Measurements from ENCODE around the gene HELT. TPM values are rescaled to one million over a fixed set of nuclear protein-coding genes. Genes with fewer than 3 reads are reported as not detected.

Gene HELT
- total and polyA plus RNA-seq, 2 of the 4 experiments (the other 2 are of a cell fraction) = not detected

DNA sequence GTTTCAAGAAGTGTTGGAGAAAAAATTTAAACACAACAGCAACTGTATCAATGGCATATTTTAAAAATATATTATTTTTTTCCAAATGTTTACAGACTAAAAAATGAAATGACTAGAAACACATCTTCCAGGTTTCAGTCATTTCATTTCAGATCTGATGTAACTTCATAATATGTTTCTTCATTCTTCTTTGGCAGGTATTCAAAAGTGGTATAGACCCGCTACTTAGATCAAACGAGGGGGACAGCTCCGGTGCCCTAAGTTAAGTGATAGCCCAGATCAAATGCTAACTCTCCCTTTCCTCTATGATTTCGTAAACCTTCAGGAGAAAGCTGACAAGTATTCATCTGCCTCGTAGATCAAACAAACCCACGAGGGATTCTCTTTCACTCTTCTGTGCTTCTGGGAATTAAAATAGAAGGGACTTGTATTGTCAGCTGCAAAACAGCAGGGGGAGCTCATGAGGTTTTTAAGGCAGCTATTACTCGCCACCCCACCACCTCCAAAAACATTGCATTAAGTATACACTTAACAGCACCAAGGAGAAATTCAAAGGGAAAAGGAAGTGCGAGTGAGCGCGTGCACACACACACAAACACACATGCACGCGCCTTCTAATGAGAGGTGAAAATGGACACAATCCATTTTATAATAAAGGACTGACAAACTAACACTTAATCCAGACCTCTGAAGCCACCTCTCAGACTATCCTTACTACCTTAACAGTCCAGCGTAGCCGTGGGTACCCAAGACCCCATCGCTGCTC lies 21.4 kb downstream of the HELT start (continued):
- TF ChIP-seq MAFK (IDR thresholded peaks at IDR 0.05; ENCODE audit: low read depth, low read length) = no peak

DNA sequence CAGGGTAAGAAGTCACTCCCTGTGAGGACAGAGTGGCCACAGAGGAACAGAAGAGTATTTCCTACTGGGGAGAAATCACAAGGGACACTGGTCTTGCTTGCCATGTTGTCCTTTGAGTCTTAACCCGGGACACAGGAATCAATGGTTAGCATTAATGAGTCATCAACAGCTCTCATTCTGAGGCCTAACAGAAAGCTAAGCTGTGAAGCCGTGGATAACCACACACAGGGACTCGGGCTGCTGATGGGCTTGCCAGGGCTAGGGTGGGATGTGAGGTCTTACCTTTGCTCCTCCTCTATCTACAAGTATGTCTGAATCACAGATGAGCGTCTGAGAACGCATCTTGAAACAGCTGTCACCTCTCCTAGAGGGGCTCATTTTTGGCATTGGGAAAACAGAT lies 22.2 kb downstream of the HELT start:
- Histone ChIP-seq H3K56ac (ENCODE audit: extremely low read depth, insufficient read depth, low read length) (no peak overlapping the region), H4K5ac (ENCODE audit: low read depth, low read length) (no peak overlapping the region), H3K23ac (ENCODE audit: low read depth, low read length) (no peak overlapping the region), H4K20me1 (ENCODE audit: insufficient read depth, low read length) (no peaks in the 10 kb centered on the region), H2BK20ac (ENCODE audit: low read depth, low read length) (no peak overlapping the region), H3K4ac (ENCODE audit: low read depth, low read length) (no peak overlapping the region), H2BK120ac (ENCODE audit: low read depth, low read length) (no peak overlapping the region), H3K4me3 (ENCODE audit: insufficient read depth, low read depth, low read length) (no peak overlapping the region), H2AK9ac (replicated peaks; ENCODE audit: low read depth, low read length, poor library complexity) (peak overlapping the region; percentile 28), H4K91ac (ENCODE audit: insufficient read depth, low read depth, low read length) (no peak overlapping the region), H2AK5ac (ENCODE audit: low read depth, low read length) (no peak overlapping the region), H3K14ac (replicated peaks; ENCODE audit: low read depth, low read length) (no peak overlapping the region), H2BK5ac (ENCODE audit: low read depth, low read length, poor library complexity, severe bottlenecking) (no peak overlapping the region), H2BK15ac (ENCODE audit: low read depth, low read length) (no peak overlapping the region), H3K79me1 (ENCODE audit: low read depth in 1 of 2, low read length in 2 of 2) (no peaks in the 10 kb centered on the region), H3K36me3 (ENCODE audit: control insufficient read depth, insufficient read depth, low read length) (no peaks in the 10 kb centered on the region), H4K8ac (ENCODE audit: low read depth in 2 of 2, low read length in 2 of 2) (no peak overlapping the region), H2AFZ (replicated peaks; ENCODE audit: low read length, poor library complexity) (peak overlapping the region; percentile 32), H3K27ac (ENCODE audit: insufficient read depth, low read length) (no peak overlapping the region), H3K9me3 (ENCODE audit: control insufficient read depth, insufficient read depth, low read length) (no peaks in the 10 kb centered on the region), H3K18ac (ENCODE audit: low read depth, low read length) (no peak overlapping the region), H3K9ac (ENCODE audit: low read depth, low read length) (no peak overlapping the region), H3K4me1 (ENCODE audit: control insufficient read depth, insufficient read depth, low read length) (no peaks in the 10 kb centered on the region), H3K9me1 (ENCODE audit: insufficient read depth, low read length) (no peaks in the 10 kb centered on the region), H3K4me2 (ENCODE audit: low read depth, low read length) (no peak overlapping the region), H3K27me3 (ENCODE audit: control insufficient read depth, insufficient read depth, low read length) (peaks cover 7% of the 10 kb centered on the region)
- ATAC-seq (ENCODE audit: low read depth) = no peak
- BruUV-seq (replicated peaks) = no TSS peak
- DNase-seq = no peak
- in situ Hi-C loops (cut with MboI; ENCODE audit: low sequenced_read_pairs) (loop anchor here (5.0 kb wide), 1 partner anchor 97 kb away; no protein-coding TSS in a partner anchor), intact Hi-C loops (cut with micrococcal nuclease) (loop anchor here (1.0 kb wide), 1 partner anchor 143 kb away; no protein-coding TSS in a partner anchor), dilution Hi-C loops (cut with HindIII; ENCODE audit: low sequenced_read_pairs, unreplicated experiment) (no loop called here)
- ChIA-PET POLR2A (ENCODE audit: unreplicated experiment) (no interaction called here), CTCF (interaction anchor here (1.0 to 2.3 kb wide), 4 partner anchors 12 to 142 kb away, joined by 3 to 10 read pairs (median 4); no protein-coding TSS in a partner anchor)
- 80% methylated on average over 1 of the region's 5 CpGs; no CpG with 5 or more reads in 1 of the 2 experiments for WGBS, 2 experiments (ENCODE audit: extremely low coverage in 2 of 2, insufficient read length in 1 of 2)
- TF ChIP-seq, protein P1, sequence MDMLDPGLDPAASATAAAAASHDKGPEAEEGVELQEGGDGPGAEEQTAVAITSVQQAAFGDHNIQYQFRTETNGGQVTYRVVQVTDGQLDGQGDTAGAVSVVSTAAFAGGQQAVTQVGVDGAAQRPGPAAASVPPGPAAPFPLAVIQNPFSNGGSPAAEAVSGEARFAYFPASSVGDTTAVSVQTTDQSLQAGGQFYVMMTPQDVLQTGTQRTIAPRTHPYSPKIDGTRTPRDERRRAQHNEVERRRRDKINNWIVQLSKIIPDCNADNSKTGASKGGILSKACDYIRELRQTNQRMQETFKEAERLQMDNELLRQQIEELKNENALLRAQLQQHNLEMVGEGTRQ (IDR thresholded peaks at IDR 0.05; ENCODE audit: low read depth, low read length) = no peak
- TF ChIP-seq RAD21 (IDR thresholded peaks at IDR 0.05; ENCODE audit: low read length) (no peak), FOS (IDR thresholded peaks at IDR 0.05; ENCODE audit: low read depth, low read length) (no peak), NFE2L2 (IDR thresholded peaks at IDR 0.05; ENCODE audit: low read depth, low read length) (no peak), BHLHE40 (IDR thresholded peaks at IDR 0.05; ENCODE audit: low read depth, low read length) (no peak), RCOR1 (IDR thresholded peaks at IDR 0.05; ENCODE audit: insufficient replicate concordance, low read length) (no peak), POLR2A (IDR thresholded peaks at IDR 0.05; ENCODE audit: low read depth, low read length) (no peak), RFX5 (IDR thresholded peaks at IDR 0.05; ENCODE audit: low read depth, low read length) (no peak), SMC3 (IDR thresholded peaks at IDR 0.05; ENCODE audit: low read depth, low read length) (no peak), CHD1 (IDR thresholded peaks at IDR 0.05; ENCODE audit: low read depth, low read length) (no peak), CEBPB (IDR thresholded peaks at IDR 0.05; ENCODE audit: low read depth, low read length) (no peak)
- TF ChIP-seq, protein P2, sequence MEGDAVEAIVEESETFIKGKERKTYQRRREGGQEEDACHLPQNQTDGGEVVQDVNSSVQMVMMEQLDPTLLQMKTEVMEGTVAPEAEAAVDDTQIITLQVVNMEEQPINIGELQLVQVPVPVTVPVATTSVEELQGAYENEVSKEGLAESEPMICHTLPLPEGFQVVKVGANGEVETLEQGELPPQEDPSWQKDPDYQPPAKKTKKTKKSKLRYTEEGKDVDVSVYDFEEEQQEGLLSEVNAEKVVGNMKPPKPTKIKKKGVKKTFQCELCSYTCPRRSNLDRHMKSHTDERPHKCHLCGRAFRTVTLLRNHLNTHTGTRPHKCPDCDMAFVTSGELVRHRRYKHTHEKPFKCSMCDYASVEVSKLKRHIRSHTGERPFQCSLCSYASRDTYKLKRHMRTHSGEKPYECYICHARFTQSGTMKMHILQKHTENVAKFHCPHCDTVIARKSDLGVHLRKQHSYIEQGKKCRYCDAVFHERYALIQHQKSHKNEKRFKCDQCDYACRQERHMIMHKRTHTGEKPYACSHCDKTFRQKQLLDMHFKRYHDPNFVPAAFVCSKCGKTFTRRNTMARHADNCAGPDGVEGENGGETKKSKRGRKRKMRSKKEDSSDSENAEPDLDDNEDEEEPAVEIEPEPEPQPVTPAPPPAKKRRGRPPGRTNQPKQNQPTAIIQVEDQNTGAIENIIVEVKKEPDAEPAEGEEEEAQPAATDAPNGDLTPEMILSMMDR (conservative IDR thresholded peaks at IDR 0.05; ENCODE audit: low read depth, low read length) = no peak
